Parathyroid adenoma (tissue), 2 donors: ENCODE data around the gene PHKG1.
"Not testable (repeated sequence)": the region's sequence is repeated elsewhere in the genome, so short reads cannot be mapped to it uniquely, and the experiment has no call there.

ENCODE experiments used
- H2AFZ ChIP-seq: fragments of 300-600 bp; sonication (generic); one replicate; pipeline ENCODE4 v1.7.0; 2017; ENCODE audit warnings: antibody characterized with exemption, mild to moderate bottlenecking
- H3K27ac ChIP-seq: fragments of 300-600 bp; sonication (generic); one replicate; pipeline ENCODE4 v1.7.0; 2017
- H3K27me3 ChIP-seq: fragments of 300-600 bp; sonication (generic); one replicate; pipeline ENCODE4 v1.7.0; 2017; ENCODE audit warnings: low read length; ENCODE audit not compliant: control insufficient read depth, insufficient read depth
- H3K36me3 ChIP-seq: fragments of 300-600 bp; sonication (generic); one replicate; pipeline ENCODE4 v1.7.0; 2017; ENCODE audit warnings: low read length; ENCODE audit not compliant: control insufficient read depth, insufficient read depth
- H3K4me1 ChIP-seq: fragments of 300-600 bp; sonication (generic); one replicate; pipeline ENCODE4 v1.7.0; 2017; ENCODE audit warnings: control low read depth
- H3K4me2 ChIP-seq: fragments of 300-600 bp; sonication (generic); one replicate; pipeline ENCODE4 v1.7.0; 2017; ENCODE audit warnings: low read length
- H3K4me3 ChIP-seq: fragments of 300-600 bp; sonication (generic); one replicate; pipeline ENCODE4 v1.7.0; 2017; ENCODE audit warnings: low read depth, low read length
- H3K79me2 ChIP-seq: fragments of 300-600 bp; sonication (generic); one replicate; pipeline ENCODE4 v1.7.0; 2017; ENCODE audit warnings: control low read depth
- H3K9ac ChIP-seq: fragments of 300-600 bp; sonication (generic); one replicate; pipeline ENCODE4 v1.7.0; 2017; ENCODE audit warnings: mild to moderate bottlenecking
- H3K9me3 ChIP-seq: fragments of 300-600 bp; sonication (generic); one replicate; pipeline ENCODE4 v1.7.0; 2017; ENCODE audit warnings: low read length; ENCODE audit not compliant: control insufficient read depth
- TF ChIP-seq, protein P1 (sequence below): fragments of 300-600 bp; sonication (generic); IDR thresholded peaks from one replicate; pipeline ENCODE4 v1.7.0; 2017; ENCODE audit warnings: antibody characterized with exemption, mild to moderate bottlenecking
- donor health status: primary hyperparathyroidism.

PHKG1 gene

DNA sequence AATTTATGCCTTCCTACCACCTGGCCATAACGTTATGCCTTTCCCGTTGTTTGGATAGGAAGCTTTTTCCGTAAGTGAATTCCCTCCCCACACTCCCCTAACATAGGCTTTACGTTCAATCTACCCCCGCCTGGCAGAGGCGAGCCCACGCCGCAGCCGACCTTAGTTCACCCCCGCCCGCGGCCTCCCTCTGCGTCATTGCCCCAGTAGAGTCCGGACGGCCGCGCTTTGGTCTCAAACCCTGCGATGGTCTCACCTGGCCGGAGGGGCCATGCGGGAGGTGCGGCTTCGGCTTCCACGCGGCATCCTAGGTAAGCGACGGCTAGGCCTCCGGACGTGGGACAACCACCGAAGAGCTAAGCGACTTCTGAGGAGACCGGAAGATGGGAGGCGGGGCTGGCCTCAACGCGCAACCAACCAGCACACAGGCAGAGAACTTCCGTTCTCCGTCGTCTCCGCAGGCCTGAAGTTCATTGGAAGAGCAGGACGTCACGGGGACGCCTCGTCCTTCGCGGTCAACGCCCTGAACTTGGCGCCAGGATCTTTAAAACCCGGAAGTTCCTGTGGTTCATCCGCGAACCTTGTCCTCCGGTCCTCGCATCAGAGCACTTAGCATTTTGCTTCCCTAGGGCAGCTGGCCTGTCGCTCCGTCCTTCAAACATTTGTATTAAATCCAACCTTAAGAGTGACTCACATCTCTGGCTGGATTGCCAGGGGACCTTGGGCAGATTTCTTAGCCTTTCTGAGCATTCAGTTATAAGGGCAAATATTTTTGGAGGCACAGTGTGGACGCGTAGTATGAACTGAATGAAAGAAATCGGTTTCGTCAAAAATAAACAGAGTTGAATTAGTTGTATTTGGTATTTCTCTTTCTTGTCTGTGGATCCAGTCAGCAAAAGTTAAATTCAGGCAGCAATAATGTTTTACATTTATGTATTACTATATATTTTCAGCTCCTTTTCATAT is 13.6 kb upstream of the PHKG1 start, which contains the start of gene CHCHD2:
CHCHD2 (minus strand) TSS at position 369 of the 966 bp plus-strand sequence; CDS start at position 306, 63 bp downstream.
- Histone ChIP-seq H3K4me1 (no peaks in the 10 kb centered on the region), H3K36me3 (no peaks in the 10 kb centered on the region), H3K9ac (peak within 1 kb of the TSS; percentile 97), H3K9me3 (no peaks in the 10 kb centered on the region), H3K4me3 (peak within 1 kb of the TSS; percentile 95), H2AFZ (peak within 1 kb of the TSS; percentile 93), H3K79me2 (peaks cover 10% of the 10 kb centered on the region), H3K4me2 (peak within 1 kb of the TSS; percentile 73), H3K27ac (peak within 1 kb of the TSS; percentile 96), H3K27me3 (no peaks in the 10 kb centered on the region)
- TF ChIP-seq, protein P1, sequence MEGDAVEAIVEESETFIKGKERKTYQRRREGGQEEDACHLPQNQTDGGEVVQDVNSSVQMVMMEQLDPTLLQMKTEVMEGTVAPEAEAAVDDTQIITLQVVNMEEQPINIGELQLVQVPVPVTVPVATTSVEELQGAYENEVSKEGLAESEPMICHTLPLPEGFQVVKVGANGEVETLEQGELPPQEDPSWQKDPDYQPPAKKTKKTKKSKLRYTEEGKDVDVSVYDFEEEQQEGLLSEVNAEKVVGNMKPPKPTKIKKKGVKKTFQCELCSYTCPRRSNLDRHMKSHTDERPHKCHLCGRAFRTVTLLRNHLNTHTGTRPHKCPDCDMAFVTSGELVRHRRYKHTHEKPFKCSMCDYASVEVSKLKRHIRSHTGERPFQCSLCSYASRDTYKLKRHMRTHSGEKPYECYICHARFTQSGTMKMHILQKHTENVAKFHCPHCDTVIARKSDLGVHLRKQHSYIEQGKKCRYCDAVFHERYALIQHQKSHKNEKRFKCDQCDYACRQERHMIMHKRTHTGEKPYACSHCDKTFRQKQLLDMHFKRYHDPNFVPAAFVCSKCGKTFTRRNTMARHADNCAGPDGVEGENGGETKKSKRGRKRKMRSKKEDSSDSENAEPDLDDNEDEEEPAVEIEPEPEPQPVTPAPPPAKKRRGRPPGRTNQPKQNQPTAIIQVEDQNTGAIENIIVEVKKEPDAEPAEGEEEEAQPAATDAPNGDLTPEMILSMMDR: no peak

DNA sequence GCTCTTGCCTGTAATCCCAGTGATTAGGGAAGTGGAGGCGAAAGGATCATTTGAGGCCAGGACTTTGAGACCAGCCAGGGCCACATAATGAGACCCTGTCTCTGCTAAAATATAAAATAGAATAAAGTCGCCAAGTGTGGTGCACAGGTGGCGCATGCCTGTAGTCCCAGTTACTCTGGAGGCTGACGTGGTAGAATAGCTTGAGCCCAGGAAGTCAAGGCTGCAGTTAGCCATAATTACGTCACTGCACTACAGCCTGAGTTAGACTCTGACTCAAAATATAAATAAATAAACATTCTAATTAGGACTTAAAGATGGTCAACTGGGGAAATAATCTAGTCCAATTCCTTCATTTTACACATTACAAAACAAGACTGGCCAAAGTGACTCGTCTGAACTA is 12.8 kb upstream of the PHKG1 start:
- peak overlapping the region; percentile 96 for H3K27ac ChIP-seq
- H3K4me1 ChIP-seq: no peaks in the 10 kb centered on the region
- H3K4me2 ChIP-seq: peak overlapping the region; percentile 73
- H3K9ac ChIP-seq: peak overlapping the region; percentile 97
- TF ChIP-seq, protein P1: no peak
- H3K27me3 ChIP-seq: no peaks in the 10 kb centered on the region
- no peaks in the 10 kb centered on the region for H3K36me3 ChIP-seq
- H3K79me2 ChIP-seq: peaks cover 10% of the 10 kb centered on the region
- peak overlapping the region; percentile 93 for H2AFZ ChIP-seq
- no peaks in the 10 kb centered on the region for H3K9me3 ChIP-seq
- H3K4me3 ChIP-seq: peak overlapping the region; percentile 95

DNA sequence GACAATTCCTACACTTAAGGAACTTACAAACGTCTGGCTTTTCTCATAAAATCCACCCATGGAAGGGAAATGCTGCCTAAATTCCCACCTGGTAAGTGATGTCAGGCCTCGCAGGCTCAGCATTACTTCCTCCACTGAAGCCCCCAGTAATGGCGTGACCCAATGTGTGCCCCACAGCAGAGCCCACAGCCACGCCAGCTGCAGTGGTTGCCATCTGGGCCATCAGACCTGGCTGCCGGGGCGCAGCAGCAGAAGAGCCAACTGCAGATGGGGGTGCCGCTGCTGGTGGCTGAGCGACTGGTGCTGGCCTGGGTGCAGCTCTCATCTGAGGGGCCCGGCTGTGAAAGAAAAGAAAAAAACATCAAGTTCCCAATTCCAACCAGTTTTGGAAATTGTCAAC is 11.4 kb upstream of the PHKG1 start:
- not testable (repeated sequence) for H3K9ac ChIP-seq, H3K36me3 ChIP-seq, H3K4me3 ChIP-seq, H3K27ac ChIP-seq, H3K79me2 ChIP-seq, H3K4me1 ChIP-seq, H3K9me3 ChIP-seq, H3K27me3 ChIP-seq, H2AFZ ChIP-seq, H3K4me2 ChIP-seq

DNA sequence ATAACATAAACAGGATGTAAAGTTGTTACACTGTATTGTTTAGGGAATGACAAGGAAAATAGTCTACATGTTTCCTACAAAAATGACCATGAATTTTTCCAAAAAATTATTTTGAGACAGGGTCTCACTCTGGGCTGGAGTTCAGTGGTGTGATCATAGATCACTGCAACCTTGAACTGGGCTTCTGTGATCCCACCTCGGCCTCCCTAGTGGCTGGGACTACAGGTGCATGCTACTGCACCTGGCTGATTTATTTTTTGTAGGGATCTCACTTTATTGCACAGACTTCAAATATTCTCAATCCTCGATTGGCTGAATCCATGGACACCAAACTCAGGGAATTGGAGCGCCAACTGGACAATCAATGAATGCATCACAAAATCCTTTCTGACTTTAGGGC is 6.9 kb upstream of the PHKG1 start:
- Histone ChIP-seq H3K79me2 (no peaks in the 10 kb centered on the region), H3K4me2 (no peak overlapping the region), H3K36me3 (no peaks in the 10 kb centered on the region), H2AFZ (no peak overlapping the region), H3K4me3 (no peak overlapping the region), H3K9me3 (no peaks in the 10 kb centered on the region), H3K27ac (no peak overlapping the region), H3K9ac (no peak overlapping the region), H3K4me1 (no peaks in the 10 kb centered on the region), H3K27me3 (no peaks in the 10 kb centered on the region)
- TF ChIP-seq, protein P1: no peak

DNA sequence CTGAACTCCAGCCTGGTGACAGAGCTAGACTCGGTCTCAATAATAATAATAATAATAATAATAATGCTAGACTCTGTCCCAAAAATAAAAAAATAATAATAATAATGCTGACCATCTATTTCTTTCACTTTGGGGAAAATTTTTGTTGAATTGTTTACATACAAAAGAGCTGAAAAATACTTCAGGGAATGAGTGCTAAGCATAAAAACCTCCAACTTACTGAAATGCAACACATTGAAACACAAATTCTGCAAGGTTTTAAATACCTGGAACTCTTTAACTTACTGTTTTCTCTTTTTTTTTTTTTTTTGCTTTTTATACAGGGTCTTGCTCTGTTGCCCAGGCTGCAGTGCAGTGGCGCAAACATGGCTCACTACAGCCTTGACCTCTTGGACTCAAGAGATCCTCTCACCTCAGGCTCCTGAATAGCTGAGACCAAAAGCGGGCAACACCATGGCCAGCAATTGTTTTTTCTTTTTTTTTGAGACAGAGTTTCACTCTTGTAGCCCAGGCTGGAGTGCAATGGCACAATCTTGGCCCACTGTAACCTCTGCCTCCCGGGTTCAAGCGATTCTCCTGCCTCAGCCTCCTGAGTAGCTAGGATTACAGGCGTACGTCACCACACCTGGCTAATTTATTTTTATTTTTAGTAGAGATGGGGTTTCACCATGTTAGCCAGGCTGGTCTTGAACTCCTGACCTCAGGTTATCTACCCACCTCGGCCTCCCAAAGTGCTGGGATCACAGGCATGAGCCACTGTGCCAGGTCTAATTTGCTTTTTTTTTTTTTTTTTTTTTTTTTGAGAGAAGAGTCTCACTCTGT is 5.6 kb upstream of the PHKG1 start:
- not testable (repeated sequence) for H3K9me3 ChIP-seq, H3K36me3 ChIP-seq

More for the DNA sequence above, 5.6 kb upstream of the PHKG1 start:
- not testable (repeated sequence) for H3K27ac ChIP-seq, H3K4me2 ChIP-seq, H3K79me2 ChIP-seq, H3K27me3 ChIP-seq, H3K4me1 ChIP-seq, H2AFZ ChIP-seq, H3K4me3 ChIP-seq, H3K9ac ChIP-seq
